Myocyte (in vitro differentiated cells): ENCODE measurements around the gene ELF4. TPM values are rescaled to one million over a fixed set of nuclear protein-coding genes. Genes with fewer than 3 reads are reported as not detected.

Source experiments
- DNase-seq: peaks from one replicate; pipeline ENCODE4 v3.0.0-alpha.2; 2012; ENCODE audit warnings: low read depth
- total RNA-seq: library from RNA; depleted of rRNA; stranded (reverse); fragments of >200 nt; gene quantifications from 2 replicates; pipeline ENCODE4 v1.2.3, GENCODE V29; 2014

ELF4 gene
- total RNA-seq, 1 donor from 2014 or later, result 9.2 TPM

- peak; percentile 82 for DNase-seq
Measured at GRCh38 chrX:130085551-130086446, 24.5 kb downstream of the ELF4 start.

DNA sequence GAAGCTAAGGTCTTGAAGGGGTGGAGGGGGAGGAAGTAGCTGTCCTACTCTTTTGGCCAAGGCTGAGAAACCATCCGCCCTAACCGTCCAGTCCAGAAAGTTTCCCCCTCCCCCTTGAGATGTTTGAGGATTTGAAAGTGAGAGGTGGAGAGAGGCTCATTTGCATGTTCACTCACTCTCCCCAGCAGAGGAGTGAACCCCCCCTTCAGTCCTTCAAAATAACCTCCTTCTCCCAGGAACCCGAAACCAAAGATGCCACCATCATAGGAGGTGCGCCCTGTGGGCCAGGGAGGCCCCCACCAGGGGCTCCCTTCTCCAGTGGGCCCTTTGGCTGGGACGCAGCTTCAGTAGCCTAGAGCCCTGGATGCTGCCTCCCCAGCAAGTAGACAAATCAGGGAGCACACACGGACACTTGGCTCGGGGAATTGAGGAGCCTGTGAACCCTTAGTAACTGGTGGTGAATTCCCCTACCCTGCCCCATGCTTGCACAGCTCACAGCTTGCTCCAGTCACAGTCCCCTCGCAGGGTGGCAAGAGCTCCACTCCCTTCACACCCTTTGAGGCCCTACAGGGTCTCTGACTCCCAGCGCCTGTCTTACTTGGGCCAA lies 25.6 kb downstream of the ELF4 start:
- no peak for DNase-seq

DNA sequence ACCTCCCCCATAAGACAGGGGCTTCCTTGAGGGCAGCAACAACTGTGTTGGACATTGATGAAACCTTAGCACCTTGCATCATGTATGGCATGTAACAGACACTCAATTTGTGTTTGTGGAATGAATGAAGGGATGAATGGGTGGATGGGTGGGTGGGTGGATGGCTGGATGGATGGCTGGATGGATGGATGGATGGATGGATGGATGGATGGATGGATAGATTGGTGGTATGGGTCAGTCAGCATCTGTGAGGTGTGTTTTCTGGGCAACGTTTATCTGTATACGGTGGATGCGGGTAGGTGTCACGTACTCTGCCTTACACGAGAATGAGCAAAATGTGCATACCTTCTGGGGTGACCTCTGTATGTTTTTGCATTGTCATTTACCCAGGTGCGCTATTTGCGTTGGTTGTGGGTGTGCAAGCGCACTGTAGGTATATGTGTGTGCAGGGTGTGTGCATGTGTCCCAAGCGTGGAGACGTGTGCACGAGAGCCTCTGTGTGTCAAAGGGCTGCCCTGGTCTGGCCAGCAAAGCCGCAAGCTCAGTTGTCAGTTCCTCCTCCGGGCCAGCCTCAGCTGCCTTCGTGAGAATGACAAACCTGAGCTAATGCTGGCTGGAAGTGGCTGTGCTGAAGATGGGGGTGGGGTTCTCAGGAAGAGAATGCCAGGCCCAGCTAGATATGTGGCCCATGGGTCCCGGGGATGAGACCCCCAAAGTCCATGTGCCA lies 26.5 kb downstream of the ELF4 start:
- no peak for DNase-seq

GRCh38 chrX:130083107-130083490 lies 27.2 kb downstream of the ELF4 start:
- DNase-seq, result no peak

DNA sequence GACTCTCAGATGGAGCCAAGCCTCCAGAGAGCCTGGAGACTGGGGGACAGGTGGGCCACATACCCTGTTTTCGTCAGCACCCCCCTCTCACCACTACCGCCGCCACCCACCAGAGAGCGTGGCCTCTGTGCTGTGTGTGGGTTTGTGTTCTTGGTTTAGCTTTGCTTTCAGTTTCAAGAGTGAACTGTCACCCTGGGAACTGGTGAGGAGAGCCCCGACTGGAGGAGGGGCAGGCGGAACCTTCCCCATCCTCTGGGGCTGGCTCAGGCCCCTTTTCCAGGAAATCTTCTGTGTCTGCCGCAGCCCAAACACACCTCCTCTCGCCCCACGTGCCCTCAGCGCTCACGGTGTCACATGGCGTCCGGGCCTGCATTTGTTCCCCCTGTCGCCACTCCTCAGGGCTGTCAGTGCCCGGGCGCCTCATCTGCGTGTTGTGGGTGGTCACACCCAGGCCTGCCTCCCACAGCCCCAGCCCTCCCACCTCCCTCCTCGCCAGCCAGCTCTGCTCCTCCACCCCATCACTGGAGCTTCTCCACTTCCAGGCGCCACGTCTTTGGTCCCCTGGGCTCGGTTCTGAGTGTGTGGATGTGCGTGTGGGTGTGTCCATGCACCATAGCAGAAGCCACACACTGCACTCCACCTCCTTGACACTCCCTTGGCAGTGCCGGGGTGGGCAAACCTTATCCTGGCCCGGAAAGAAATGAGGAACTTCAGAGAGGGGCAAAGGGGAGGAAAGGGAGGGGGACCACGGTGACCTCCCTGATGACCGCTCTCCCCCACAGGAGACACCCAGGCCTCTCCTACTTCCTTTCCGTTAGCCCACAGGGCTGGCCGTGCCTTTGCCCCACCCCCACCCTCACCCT lies 27.8 kb downstream of the ELF4 start:
- no peak for DNase-seq

GRCh38 chrX:130081421-130082045 lies 28.8 kb downstream of the ELF4 start:
- DNase-seq, result no peak

DNA sequence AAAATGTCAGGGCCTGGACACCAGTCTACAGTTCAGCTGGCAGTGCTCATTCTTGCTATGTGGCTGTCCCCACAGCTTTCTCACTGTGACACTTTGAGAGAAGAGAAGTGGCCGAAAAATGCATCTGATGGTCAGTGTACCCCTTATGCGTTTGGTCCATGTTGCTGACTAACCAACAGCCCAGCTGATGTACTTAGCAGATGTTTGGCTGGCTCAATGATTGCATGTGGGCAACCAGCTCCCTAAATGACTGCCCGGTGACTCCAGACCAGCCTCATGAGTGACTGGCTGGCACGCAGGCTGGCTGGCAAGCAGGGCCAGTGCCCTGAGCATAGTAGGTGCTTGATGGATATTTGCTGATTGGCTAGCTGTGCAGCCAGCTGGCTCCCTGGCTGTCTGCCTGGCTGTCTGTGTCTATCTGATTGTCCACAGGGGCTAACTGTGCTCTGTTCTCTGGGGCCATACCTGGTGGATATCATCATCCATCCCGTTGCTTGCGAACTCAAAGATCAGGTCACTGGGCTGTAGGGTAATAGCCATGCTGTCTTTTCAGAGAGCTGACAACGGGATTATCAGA lies 29.4 kb downstream of the ELF4 start:
- no peak for DNase-seq

GRCh38 chrX:130079824-130080406 lies 30.4 kb downstream of the ELF4 start:
- DNase-seq, result peak; percentile 78

DNA sequence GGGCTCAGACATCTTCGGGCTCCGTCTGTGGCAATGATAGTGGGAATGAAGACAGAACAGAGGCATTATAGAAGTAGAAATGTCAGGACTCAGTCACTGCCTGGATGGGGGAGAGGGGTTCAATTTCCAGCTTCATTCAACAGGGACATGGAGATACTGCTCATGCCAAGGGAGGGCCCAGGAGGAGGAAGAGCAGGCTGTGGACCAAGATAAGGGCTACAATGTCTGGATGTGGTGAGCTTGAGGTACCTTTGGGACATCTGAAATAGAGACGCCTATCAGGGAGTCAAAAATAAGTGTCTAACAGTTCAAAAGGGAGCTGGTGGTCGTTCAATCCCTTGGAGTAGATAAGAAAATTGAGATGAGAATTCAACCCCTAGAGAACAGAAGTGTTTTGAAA lies 34.5 kb downstream of the ELF4 start:
- no peak for DNase-seq

DNA sequence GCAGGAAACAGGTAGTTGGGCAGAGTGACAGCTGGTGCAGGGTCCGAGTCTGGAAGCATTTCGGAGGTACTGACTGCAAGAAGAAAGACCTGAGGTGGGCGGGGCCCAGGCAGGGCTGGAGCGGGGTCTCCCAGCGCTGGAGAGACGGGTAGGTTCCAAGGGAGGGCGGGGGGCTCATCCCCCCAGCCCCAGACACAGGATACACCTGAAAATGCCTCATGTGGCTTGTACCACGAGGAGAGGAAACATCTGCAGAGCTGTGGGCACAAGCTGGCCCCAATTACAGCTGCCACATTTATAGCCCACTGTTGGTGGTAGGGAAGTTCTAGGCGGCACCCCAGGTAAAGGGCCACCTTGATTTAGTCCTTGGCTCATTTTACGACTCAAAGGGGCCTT lies 38.0 kb downstream of the ELF4 start:
- DNase-seq, result no peak

DNA sequence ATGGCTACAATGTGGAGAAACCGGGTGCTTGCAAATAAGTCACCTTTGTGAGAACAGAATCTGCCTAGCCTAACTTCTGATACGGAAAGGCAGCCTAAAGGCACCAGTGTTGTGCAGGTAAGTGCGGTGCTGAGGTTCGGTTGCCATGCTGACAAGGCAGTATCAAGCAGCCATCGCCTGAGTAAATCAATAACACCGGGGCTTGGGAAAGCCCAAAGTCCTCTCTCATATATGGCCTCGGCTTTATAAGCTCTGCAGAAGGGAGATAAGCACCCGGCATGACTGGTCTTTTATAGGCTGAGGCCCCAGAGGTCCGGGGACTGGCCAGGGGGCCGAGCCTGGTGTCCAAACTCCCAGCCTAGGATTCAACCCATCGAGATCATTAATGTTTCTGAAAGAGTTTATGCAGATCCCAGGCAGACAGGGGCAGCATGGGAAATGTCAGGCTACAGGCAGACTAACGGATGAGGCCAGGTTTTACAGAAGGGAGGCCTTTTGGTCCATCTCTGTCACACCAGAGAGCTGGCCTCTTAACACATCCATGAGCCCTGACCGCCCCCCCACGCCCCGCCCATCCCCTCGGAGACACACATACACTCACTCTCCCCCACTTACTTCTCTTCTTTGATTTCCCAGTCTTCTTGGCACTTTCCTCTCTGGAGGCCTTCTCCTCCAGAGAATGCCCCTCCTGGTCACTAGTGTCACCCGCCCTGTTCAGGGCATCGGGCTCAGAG lies 38.5 kb downstream of the ELF4 start:
- DNase-seq, result no peak

DNA sequence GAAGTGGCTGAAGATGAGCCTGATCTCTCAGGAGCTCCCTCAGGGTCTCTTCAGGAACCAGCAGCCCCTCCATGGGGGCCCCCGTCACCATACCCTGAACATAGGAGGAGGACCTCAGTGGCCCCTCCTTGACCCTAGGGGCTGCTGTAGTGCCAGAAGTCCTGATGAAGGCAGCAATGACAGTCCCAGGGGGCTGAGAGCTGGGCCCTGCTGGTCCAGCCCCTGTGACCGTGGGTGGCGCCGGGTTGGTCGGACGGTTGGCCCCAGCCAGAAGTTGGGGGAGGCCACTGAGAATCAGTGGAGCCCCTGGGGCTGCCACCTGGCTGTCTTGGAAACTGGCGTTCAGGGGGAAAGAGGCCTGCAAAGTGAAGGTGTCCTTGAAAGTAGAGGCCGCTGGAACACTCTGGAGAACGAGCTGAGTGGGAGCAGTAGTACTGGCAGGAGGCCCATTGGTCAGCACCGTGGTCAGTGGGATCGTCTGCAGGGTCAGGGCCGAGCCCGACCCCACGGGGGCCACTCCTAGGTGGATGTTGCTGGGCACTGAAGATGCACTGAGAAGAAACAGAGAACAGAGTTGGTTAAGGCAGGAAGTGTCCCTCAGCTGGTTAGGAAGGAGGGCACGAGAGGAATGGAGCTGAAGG lies 43.2 kb downstream of the ELF4 start:
- no peak for DNase-seq

DNA sequence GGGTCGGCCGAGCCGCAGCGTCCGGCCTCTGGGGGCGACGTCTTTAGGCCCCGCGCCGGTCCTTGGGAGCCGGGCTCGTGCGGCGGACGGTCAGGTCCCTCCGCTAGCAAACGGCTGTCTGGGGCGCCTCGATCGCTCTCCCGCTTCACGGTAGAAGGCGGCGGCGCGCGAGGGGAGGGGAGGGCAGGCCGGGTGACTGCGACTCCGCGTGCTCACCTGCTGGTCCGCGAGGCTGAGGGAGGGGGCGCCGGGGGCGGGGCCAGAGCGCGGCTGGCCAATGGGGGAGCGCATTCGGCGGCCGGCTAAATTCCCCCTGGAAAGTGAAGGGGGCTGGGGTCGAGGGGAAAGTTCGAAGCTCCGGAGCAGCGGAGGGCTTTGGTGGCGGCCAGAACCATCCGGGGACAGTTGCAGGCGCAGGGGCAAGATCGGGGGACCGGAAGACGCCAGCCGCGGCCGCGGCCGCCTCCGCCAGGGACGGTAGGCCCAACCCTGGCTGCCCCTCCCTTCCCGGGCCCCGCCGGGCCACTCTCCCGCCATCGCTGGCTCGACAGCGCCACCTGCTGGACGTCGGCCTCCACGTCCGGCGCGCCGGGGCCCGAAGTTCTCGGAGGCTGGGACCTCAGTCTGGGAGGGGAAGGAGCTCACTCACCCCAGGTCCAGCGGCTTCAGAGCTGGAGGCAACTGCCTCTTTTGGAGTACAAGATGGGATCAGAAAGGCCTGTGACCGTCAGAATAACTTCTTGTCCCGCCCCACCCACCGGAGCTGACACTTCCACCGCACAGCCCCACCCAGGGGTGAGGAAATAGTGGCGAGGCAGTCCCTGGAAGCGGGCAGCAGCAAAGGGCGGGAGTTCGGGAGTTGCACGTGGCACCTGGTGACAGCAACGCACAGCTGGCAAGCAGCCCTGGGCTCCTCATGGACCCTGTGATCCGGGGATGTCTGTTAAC lies 49.9 kb downstream of the ELF4 start:
- peak; percentile 77 for DNase-seq

- DNase-seq, result no peak
Measured at GRCh38 chrX:130058652-130059051, 51.6 kb downstream of the ELF4 start.

DNA sequence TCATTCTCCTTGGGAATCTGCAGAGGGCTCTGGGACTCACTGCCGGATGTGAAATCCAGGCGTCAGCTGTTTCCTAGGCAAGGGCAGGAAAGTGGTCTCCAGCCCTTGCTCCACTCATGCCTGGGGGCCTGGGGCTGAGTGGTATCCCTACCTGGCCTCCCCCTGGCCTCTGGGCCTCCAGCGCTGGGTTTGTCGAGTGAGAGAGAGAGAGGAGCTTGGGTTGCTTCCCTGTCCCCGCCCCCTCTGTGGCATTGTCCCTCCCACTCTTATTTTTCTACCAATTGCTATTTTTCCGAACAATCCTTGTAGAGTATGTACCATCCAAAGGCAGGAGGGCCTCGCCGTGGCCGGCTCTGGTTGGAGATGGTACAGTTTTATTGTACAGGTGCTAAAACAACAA lies 53.1 kb downstream of the ELF4 start:
- DNase-seq, result no peak

- no peak for DNase-seq
Measured at GRCh38 chrX:130055899-130056298, 54.4 kb downstream of the ELF4 start.

GRCh38 chrX:130055103-130055502 lies 55.2 kb downstream of the ELF4 start:
- DNase-seq, result peak; percentile 69

DNA sequence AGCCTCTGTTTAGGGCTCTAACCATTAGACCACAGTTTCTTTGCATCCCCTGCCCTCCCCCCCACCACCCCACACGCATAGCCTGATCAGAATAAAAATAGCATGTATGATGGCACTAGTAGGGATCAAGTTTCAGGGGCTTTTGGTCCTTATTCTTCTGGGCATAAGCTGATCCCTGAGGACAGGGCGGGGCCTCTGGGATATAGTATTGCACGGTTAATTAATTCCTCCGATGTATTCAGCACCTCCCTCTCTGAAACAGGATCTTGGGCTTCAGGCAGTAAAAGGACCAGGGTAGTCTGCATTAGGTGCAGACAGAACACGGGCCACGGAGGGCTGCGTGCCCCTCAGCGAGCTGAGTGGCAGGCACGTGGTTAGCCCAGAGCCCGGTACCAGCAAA lies 57.1 kb downstream of the ELF4 start:
- DNase-seq, result peak; percentile 3
